ENCODE measurements around the gene DCLK1. TPM values are rescaled to one million over a fixed set of nuclear protein-coding genes. Genes with fewer than 3 reads are reported as not detected.

DCLK1 gene
- total RNA-seq, 1 donor from 2014 or later, result 7.9 TPM

- no peaks in the 10 kb centered on the region for H3K27me3 Mint-ChIP-seq (ENCODE audit: low read depth)
- no peak overlapping the region for H3K27ac Mint-ChIP-seq (ENCODE audit: unreplicated experiment)
- peaks cover 7% of the 10 kb centered on the region for H3K4me1 Mint-ChIP-seq (ENCODE audit: low read depth)
Measured at GRCh38 chr13:35903075-35903474, 228.1 kb downstream of the DCLK1 start.

DNA sequence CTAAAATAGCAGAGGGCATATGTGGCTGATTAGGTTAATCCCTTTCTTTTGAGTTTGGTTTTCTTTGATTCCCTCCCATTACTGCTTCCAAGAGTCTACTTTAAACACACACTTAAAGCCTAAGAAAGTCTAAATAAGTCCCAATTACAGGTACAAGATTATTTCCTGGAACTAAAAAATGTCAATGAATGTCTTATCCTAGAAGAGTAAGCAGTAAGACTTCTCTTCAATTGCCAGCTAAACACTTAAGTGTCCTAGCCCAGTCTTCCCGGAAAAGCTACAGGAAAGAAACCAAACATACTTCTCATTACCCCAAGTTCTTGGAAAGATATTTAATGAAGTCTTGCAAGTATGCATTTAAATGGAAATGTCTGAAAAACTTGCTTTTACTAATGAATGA is 233.1 kb downstream of the DCLK1 start:
- no peak for DNase-seq (ENCODE audit: low spot score)
- Mint-ChIP-seq H3K27ac (ENCODE audit: unreplicated experiment) (no peak overlapping the region), H3K4me3 (ENCODE audit: unreplicated experiment) (no peak overlapping the region), H3K36me3 (ENCODE audit: low read depth) (no peaks in the 10 kb centered on the region), H3K27me3 (ENCODE audit: low read depth) (no peaks in the 10 kb centered on the region), H3K9me3 (ENCODE audit: low read depth) (no peaks in the 10 kb centered on the region), H3K4me1 (ENCODE audit: low read depth) (peaks cover 10% of the 10 kb centered on the region)
- TF ChIP-seq, protein P1, sequence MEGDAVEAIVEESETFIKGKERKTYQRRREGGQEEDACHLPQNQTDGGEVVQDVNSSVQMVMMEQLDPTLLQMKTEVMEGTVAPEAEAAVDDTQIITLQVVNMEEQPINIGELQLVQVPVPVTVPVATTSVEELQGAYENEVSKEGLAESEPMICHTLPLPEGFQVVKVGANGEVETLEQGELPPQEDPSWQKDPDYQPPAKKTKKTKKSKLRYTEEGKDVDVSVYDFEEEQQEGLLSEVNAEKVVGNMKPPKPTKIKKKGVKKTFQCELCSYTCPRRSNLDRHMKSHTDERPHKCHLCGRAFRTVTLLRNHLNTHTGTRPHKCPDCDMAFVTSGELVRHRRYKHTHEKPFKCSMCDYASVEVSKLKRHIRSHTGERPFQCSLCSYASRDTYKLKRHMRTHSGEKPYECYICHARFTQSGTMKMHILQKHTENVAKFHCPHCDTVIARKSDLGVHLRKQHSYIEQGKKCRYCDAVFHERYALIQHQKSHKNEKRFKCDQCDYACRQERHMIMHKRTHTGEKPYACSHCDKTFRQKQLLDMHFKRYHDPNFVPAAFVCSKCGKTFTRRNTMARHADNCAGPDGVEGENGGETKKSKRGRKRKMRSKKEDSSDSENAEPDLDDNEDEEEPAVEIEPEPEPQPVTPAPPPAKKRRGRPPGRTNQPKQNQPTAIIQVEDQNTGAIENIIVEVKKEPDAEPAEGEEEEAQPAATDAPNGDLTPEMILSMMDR (IDR thresholded peaks at IDR 0.05), result no peak

More at GRCh38 chr13:35903075-35903474, 228.1 kb downstream of the DCLK1 start:
- TF ChIP-seq, protein P1 (IDR thresholded peaks at IDR 0.05), result no peak
- no peaks in the 10 kb centered on the region for H3K36me3 Mint-ChIP-seq (ENCODE audit: low read depth)
- H3K4me3 Mint-ChIP-seq (ENCODE audit: unreplicated experiment), result no peak overlapping the region
- no peaks in the 10 kb centered on the region for H3K9me3 Mint-ChIP-seq (ENCODE audit: low read depth)
- no peak for DNase-seq (ENCODE audit: low spot score)

GRCh38 chr13:35894636-35895035 is 236.5 kb downstream of the DCLK1 start:
- peaks cover 20% of the 10 kb centered on the region for H3K4me1 Mint-ChIP-seq (ENCODE audit: low read depth)
- no peaks in the 10 kb centered on the region for H3K36me3 Mint-ChIP-seq (ENCODE audit: low read depth)
- no peak overlapping the region for H3K27ac Mint-ChIP-seq (ENCODE audit: unreplicated experiment)
- no peaks in the 10 kb centered on the region for H3K9me3 Mint-ChIP-seq (ENCODE audit: low read depth)
- H3K4me3 Mint-ChIP-seq (ENCODE audit: unreplicated experiment), result no peak overlapping the region
- no peaks in the 10 kb centered on the region for H3K27me3 Mint-ChIP-seq (ENCODE audit: low read depth)
- TF ChIP-seq, protein P1 (IDR thresholded peaks at IDR 0.05), result no peak
- DNase-seq (ENCODE audit: low spot score), result no peak

DNA sequence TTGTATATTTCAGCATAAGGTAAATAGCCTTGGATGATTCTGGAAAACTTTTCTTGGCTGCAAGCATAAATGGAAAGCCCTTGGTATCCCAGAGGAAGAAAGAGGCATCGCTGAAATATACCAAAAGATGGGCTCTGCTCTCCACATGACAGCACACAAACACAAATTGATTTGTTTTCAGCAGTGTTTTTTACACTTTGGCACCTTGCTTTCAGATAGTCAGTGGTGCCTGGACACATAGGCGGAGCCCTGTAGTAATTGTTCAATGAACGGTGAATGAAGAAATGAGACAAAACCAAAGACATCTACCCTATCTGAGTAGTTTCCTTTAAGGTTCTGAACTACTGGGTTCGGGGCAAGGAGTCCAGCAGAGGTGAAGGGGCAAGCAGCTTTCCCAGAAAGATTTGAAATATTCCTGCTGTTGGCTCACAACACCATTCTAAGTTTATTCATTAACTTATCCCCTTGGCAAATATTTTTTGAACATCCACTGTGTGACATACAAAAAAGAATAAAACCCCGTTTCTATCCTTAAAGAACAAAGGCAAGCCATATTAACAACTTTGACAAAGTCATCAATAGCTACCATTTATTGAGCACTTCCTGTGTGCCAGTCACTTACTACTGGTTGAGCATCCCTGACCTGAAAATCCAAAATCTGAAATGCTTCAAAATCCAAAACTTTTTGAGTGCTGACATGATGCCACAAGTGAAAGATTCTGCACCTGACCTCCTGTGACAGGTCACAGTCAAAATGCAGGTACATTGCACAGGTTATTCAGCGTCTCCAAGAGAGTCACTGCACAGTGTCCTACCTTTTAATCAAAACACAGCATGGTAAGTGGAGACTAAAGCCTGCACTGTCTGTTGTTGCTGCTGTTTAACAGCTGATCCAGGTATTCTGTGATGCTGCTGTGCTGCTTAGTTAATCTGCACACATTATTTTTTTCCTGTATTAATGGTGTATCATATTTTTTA is 238.1 kb downstream of the DCLK1 start:
- Mint-ChIP-seq H3K4me3 (ENCODE audit: unreplicated experiment) (no peak overlapping the region), H3K27me3 (ENCODE audit: low read depth) (no peaks in the 10 kb centered on the region), H3K4me1 (ENCODE audit: low read depth) (peaks cover 35% of the 10 kb centered on the region), H3K27ac (ENCODE audit: unreplicated experiment) (no peak overlapping the region), H3K36me3 (ENCODE audit: low read depth) (no peaks in the 10 kb centered on the region), H3K9me3 (ENCODE audit: low read depth) (no peaks in the 10 kb centered on the region)
- TF ChIP-seq, protein P1 (IDR thresholded peaks at IDR 0.05), result no peak
- no peak for DNase-seq (ENCODE audit: low spot score)

DNA sequence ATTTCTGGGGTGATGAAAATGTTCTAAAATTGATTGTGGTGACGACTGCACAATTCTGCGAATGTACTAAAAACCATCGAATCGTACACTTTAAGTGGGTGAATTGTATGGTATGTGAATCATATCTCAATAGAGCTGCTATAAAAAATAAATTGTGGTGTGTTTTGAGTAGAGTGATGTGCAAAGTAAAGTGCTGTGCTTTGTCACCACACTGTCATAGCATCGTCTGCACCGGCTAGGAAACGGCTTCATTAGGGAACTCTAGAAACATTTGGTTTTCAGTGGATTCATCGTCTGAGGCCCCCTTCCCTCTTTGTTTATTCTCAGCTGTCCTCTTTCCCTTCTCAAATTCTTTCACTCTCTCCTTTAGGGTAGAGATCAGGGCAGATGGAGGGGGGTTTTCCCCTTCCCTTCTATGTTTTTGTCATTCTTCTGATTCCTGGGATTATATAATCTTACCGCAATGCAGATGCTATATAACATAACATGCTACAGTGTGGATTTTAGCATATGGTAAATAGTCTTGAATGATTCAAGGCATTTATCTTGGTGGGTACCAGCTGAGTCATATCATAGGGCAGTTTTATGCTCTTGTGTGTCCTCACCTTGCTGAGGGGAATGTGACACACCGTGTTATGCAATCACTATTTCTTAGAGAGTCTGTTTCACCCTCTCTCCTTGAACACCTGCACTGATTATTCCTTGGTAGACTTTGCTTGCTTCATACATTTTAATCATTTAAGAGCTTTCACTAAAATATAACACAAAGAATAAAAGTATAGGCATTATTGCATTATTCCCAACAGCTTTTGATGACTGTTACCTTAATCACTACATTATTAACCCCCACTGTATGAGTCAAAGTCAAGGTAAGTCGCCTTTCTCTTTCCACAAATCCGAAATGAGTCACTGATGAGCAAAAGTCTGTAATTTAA is 239.4 kb downstream of the DCLK1 start:
- no peaks in the 10 kb centered on the region for H3K27me3 Mint-ChIP-seq (ENCODE audit: low read depth)
- no peak overlapping the region for H3K4me3 Mint-ChIP-seq (ENCODE audit: unreplicated experiment)
- no peaks in the 10 kb centered on the region for H3K36me3 Mint-ChIP-seq (ENCODE audit: low read depth)
- TF ChIP-seq, protein P1 (IDR thresholded peaks at IDR 0.05), result no peak
- peaks cover 48% of the 10 kb centered on the region for H3K4me1 Mint-ChIP-seq (ENCODE audit: low read depth)
- no peak overlapping the region for H3K27ac Mint-ChIP-seq (ENCODE audit: unreplicated experiment)
- no peaks in the 10 kb centered on the region for H3K9me3 Mint-ChIP-seq (ENCODE audit: low read depth)
- no peak for DNase-seq (ENCODE audit: low spot score)
